DMS53 treated with DMSO at 0.1 percent for 48 hours (cell line): Measurements from ENCODE around the gene KCTD19.

Experiments used
- DNase-seq: peaks from one replicate; lab custom pipeline; 2025; ENCODE audit not compliant: unreplicated experiment; lab: John Stamatoyannopoulos, UW

The KCTD19 gene

GRCh38 chr16:67283826-67284555 is 42.5 kb downstream of the KCTD19 start:
- no peak for DNase-seq

GRCh38 chr16:67283039-67283825 is 43.3 kb downstream of the KCTD19 start:
- no peak for DNase-seq

GRCh38 chr16:67282447-67282805 is 44.1 kb downstream of the KCTD19 start:
- no peak for DNase-seq

GRCh38 chr16:67281536-67282446 is 44.8 kb downstream of the KCTD19 start:
- DNase-seq = no peak

- no peak for DNase-seq
Observed at GRCh38 chr16:67280090-67281015, 46.2 kb downstream of the KCTD19 start.

- peak; percentile 68 for DNase-seq
Observed at GRCh38 chr16:67279296-67280089, 47.0 kb downstream of the KCTD19 start, which contains the start of gene PLEKHG4. TSS of gene PLEKHG4 (plus strand) at chr16:67279532. CDS start at chr16:67280045, 513 bp downstream.

- DNase-seq = peak; percentile 22
Observed at GRCh38 chr16:67278773-67279295, 47.7 kb downstream of the KCTD19 start.

GRCh38 chr16:67277999-67278772 is 48.4 kb downstream of the KCTD19 start:
- DNase-seq = no peak

- DNase-seq = no peak
Observed at GRCh38 chr16:67277294-67277998, 49.1 kb downstream of the KCTD19 start.

GRCh38 chr16:67275321-67275720 is 51.2 kb downstream of the KCTD19 start:
- no peak for DNase-seq

- no peak for DNase-seq
Observed at GRCh38 chr16:67271446-67271845, 55.1 kb downstream of the KCTD19 start.

- DNase-seq = no peak
Observed at GRCh38 chr16:67270931-67271338, 55.6 kb downstream of the KCTD19 start.

GRCh38 chr16:67269766-67270165 is 56.8 kb downstream of the KCTD19 start:
- DNase-seq = no peak

GRCh38 chr16:67268136-67268579 is 58.4 kb downstream of the KCTD19 start:
- DNase-seq = peak; percentile 4

- DNase-seq = no peak
Observed at GRCh38 chr16:67265834-67266233, 60.7 kb downstream of the KCTD19 start.

- DNase-seq = no peak
Observed at GRCh38 chr16:67264866-67265265, 61.7 kb downstream of the KCTD19 start.

GRCh38 chr16:67264277-67264676 is 62.3 kb downstream of the KCTD19 start:
- no peak for DNase-seq

GRCh38 chr16:67263201-67263600 is 63.3 kb downstream of the KCTD19 start:
- no peak for DNase-seq
